ENCODE measurements around the gene UBE2Z. TPM values are rescaled to one million over a fixed set of nuclear protein-coding genes. Genes with fewer than 3 reads are reported as not detected.

The UBE2Z gene
- total and polyA plus RNA-seq, 2 of the 13 experiments (the other 11 are each of a cell fraction or from before 2014, with no cell fraction given), result 63.2 to 122 TPM

GRCh38 chr17:48970224-48970623, 62.0 kb downstream of the UBE2Z start:
- in situ Hi-C loops (cut with HindIII; ENCODE audit: extremely low pct_ligation_motif_present, low pct_unique_long_range_greater_than_20kb), result no loop called here
- Histone ChIP-seq H3K27ac (ENCODE audit: extremely low read length, insufficient read depth, low read length) (peak overlapping the region; percentile 79), H3K9ac (ENCODE audit: insufficient read depth, low read depth, low read length) (no peak overlapping the region), H3K4me1 (ENCODE audit: insufficient read depth, low read length) (peaks cover 56% of the 10 kb centered on the region), H3K79me2 (ENCODE audit: insufficient read depth, low read length) (no peaks in the 10 kb centered on the region), H3K36me3 (replicated peaks in 1 of 2; ENCODE audit: control insufficient read depth in 1 of 2, insufficient read depth in 2 of 2, low read length in 2 of 2) (no peaks in the 10 kb centered on the region), H4K20me1 (ENCODE audit: insufficient read depth, low read length) (no peaks in the 10 kb centered on the region), H3K4me3 (replicated peaks in 1 of 3; ENCODE audit: insufficient read depth in 1 of 3, low read depth in 2 of 3, low read length in 3 of 3) (no peak overlapping the region), H3K4me2 (ENCODE audit: low read depth, low read length) (no peak overlapping the region), H3K27me3 (ENCODE audit: control insufficient read depth in 1 of 2, insufficient read depth in 2 of 2, low read length in 2 of 2) (no peaks in the 10 kb centered on the region), H2AFZ (ENCODE audit: low read length) (no peak overlapping the region), H3K9me3 (ENCODE audit: low read length) (no peaks in the 10 kb centered on the region)
- ChIA-PET POLR2A (interaction anchor here (0.6 to 7.4 kb wide), 12 partner anchors 9 to 99 kb away, joined by 3 to 268 read pairs (median 17); partner anchors contain the start of genes IGF2BP1 and SNF8), CTCF (ENCODE audit: low intra/inter-chr PET ratio, low total read pairs) (no interaction called here)
- intact Hi-C loops (cut with micrococcal nuclease; ENCODE audit: unreplicated experiment), result no loop called here
- WGBS (ENCODE audit: low lambda C conversion rate), result 59% methylated on average over 4 of the region's 4 CpGs
- FAIRE-seq (no peak), DNase-seq (ENCODE audit: low spot score) (no peak), ATAC-seq (no peak)
- BruUV-seq (replicated peaks), result no TSS peak
- TF ChIP-seq SNAI1 (CRISPR knock-in tag; IDR thresholded peaks at IDR 0.05; ENCODE audit: borderline replicate concordance) (no peak), REST (IDR thresholded peaks at IDR 0.05; ENCODE audit: borderline replicate concordance in 1 of 2, low read depth in 1 of 2, low read length in 2 of 2) (no peak), SMARCC2 (IDR thresholded peaks at IDR 0.05) (no peak), ZBTB38 (CRISPR knock-in tag; IDR thresholded peaks at IDR 0.05) (peak; percentile 29; the same call in 1 of the 2 replicates), ZBTB33 (CRISPR knock-in tag; IDR thresholded peaks at IDR 0.05) (peak; percentile 65), ZNF567 (CRISPR knock-in tag; IDR thresholded peaks at IDR 0.05; ENCODE audit: borderline replicate concordance) (0 out of 2 replicates have a peak, but pooled peaks have one; percentile 18), ATF7-NPFF (CRISPR knock-in tag; IDR thresholded peaks at IDR 0.05; ENCODE audit: low read depth) (0 out of 2 replicates have a peak, but pooled peaks have one; percentile 34), NFATC3 (CRISPR knock-in tag; IDR thresholded peaks at IDR 0.05) (0 out of 2 replicates have a peak, but pooled peaks have one; percentile 66), HOXA3 (CRISPR knock-in tag; IDR thresholded peaks at IDR 0.05) (0 out of 2 replicates have a peak, but pooled peaks have one; percentile 17), ZBTB4 (CRISPR knock-in tag; IDR thresholded peaks at IDR 0.05; ENCODE audit: borderline replicate concordance) (0 out of 2 replicates have a peak, but pooled peaks have one; percentile 41), NFE2L1 (CRISPR knock-in tag; IDR thresholded peaks at IDR 0.05; ENCODE audit: borderline replicate concordance) (0 out of 2 replicates have a peak, but pooled peaks have one; percentile 29), IKZF4 (CRISPR knock-in tag; IDR thresholded peaks at IDR 0.05; ENCODE audit: borderline replicate concordance, low read depth, not compliant biosample characterization) (peak; percentile 5), ZKSCAN5 (CRISPR knock-in tag; IDR thresholded peaks at IDR 0.05) (0 out of 2 replicates have a peak, but pooled peaks have one; percentile 31), ZNF598 (CRISPR knock-in tag; IDR thresholded peaks at IDR 0.05; ENCODE audit: borderline replicate concordance) (0 out of 2 replicates have a peak, but pooled peaks have one; percentile 21), MIER2 (CRISPR knock-in tag; IDR thresholded peaks at IDR 0.05) (no peak)

Measured in HepG2 (cell line).